Ascending aorta (tissue), 2 donors: ENCODE data around the gene DBF4B. TPM values are rescaled to one million over a fixed set of nuclear protein-coding genes. Genes with fewer than 3 reads are reported as not detected.

Experiments used
- DNase-seq, 2 donors: peaks; one replicate each; pipeline ENCODE4 v3.0.0-alpha.2; 2019; ENCODE audit warnings: low spot score in 2 of 2
- H3K27ac ChIP-seq, 2 donors: fragments of 200-600 bp; sonication (generic); one replicate each; pipeline ENCODE4 v1.5.1; 2016 to 2017; ENCODE audit warnings: mild to moderate bottlenecking in 1 of 2
- H3K27me3 ChIP-seq: fragments of 200-600 bp; sonication (generic); one replicate; pipeline ENCODE4 v1.5.1; 2017
- H3K36me3 ChIP-seq, 2 donors: fragments of 200-600 bp; sonication (generic); one replicate each; pipeline ENCODE4 v1.5.1; 2016
- H3K4me1 ChIP-seq, 2 donors: fragments of 200-600 bp; sonication (generic); one replicate each; pipeline ENCODE4 v1.5.1; 2016 to 2017; ENCODE audit warnings: mild to moderate bottlenecking in 1 of 2
- H3K4me3 ChIP-seq, 2 donors: fragments of 200-600 bp; sonication (generic); one replicate each; pipeline ENCODE4 v1.5.1; 2016 to 2017; ENCODE audit warnings: mild to moderate bottlenecking in 1 of 2
- H3K9me3 ChIP-seq, 2 donors: fragments of 200-600 bp; sonication (generic); one replicate each; pipeline ENCODE4 v1.5.1; 2016
- intact Hi-C: fragments of 100-400 bp; cut with DNase I; formaldehyde crosslinking; loops from one replicate; pipeline ENCODE4 v1.15.1; 2023
- total RNA-seq: library from RNA; depleted of rRNA; stranded (reverse); fragments of >200 nt; gene quantifications from one replicate; pipeline ENCODE4 v1.1.0, GENCODE V29; 2016
- TF ChIP-seq, protein P1 (sequence below), 3 experiments: fragments of 200-600 bp in 2 of 3; fragments of 450-650 bp in 1 of 3; sonication (generic) in 2 of 3; IDR thresholded peaks; one replicate each; pipeline ENCODE4 v1.5.1; 2016 to 2019; ENCODE audit warnings: antibody characterized with exemption in 3 of 3, mild to moderate bottlenecking in 1 of 3, moderate library complexity in 1 of 3

The DBF4B gene
- total RNA-seq, 1 donor from 2014 or later = 9.7 TPM

DNA sequence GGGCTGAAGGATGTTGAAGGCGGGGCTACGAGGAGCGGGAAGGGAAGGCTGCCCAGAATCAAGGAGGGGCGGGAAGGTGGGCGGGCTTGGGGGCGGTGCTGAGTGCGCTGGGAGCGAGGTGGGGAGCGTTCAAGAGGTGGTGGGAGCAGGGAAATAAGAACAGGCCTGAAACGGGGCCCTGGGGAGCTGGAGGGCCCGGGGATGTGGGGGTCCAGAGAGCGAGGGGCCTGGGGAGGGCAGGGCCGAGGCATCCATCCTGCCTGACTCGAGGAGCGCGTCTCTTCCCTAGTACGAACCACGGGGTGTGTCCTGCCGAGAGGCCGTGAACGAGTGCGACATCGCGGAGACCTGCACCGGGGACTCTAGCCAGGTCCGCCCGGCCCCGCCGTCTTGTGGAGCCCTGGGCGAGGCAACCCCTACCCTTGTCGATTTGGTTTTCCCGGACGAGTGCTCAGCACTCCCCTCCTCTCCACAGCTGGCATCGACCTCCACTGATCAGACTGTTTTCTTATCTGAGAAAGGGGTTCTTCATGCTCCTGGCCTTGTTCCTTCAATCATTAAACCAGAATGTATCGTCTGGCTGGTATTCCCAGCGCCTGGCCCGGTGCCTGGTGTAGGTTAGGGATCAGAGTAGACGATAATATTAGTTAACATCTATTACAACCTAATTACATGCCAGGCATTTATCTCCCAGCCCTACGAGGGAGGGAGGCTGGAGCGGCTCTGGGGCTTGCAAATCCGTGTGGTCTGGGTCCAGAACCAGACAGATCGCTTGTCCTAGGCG is 67.6 kb downstream of the DBF4B start:
- peak overlapping the region; percentile 54 to 73 for H3K4me3 ChIP-seq
- peak overlapping the region; percentile 17 to 27 for H3K27ac ChIP-seq
- H3K9me3 ChIP-seq = no peaks in the 10 kb centered on the region
- TF ChIP-seq, protein P1, sequence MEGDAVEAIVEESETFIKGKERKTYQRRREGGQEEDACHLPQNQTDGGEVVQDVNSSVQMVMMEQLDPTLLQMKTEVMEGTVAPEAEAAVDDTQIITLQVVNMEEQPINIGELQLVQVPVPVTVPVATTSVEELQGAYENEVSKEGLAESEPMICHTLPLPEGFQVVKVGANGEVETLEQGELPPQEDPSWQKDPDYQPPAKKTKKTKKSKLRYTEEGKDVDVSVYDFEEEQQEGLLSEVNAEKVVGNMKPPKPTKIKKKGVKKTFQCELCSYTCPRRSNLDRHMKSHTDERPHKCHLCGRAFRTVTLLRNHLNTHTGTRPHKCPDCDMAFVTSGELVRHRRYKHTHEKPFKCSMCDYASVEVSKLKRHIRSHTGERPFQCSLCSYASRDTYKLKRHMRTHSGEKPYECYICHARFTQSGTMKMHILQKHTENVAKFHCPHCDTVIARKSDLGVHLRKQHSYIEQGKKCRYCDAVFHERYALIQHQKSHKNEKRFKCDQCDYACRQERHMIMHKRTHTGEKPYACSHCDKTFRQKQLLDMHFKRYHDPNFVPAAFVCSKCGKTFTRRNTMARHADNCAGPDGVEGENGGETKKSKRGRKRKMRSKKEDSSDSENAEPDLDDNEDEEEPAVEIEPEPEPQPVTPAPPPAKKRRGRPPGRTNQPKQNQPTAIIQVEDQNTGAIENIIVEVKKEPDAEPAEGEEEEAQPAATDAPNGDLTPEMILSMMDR (IDR thresholded peaks at IDR 0.05) = no peak
- H3K27me3 ChIP-seq = no peaks in the 10 kb centered on the region
- peak in 1 of 2 donors; percentile 76 for DNase-seq
- no peaks in the 10 kb centered on the region for H3K36me3 ChIP-seq
- intact Hi-C loops = loop anchor here (1.0 kb wide), 4 partner anchors 89 to 357 kb away; partner anchors contain the start of gene EFTUD2
- peaks cover 10 to 14% of the 10 kb centered on the region in 2 donors for H3K4me1 ChIP-seq

DNA sequence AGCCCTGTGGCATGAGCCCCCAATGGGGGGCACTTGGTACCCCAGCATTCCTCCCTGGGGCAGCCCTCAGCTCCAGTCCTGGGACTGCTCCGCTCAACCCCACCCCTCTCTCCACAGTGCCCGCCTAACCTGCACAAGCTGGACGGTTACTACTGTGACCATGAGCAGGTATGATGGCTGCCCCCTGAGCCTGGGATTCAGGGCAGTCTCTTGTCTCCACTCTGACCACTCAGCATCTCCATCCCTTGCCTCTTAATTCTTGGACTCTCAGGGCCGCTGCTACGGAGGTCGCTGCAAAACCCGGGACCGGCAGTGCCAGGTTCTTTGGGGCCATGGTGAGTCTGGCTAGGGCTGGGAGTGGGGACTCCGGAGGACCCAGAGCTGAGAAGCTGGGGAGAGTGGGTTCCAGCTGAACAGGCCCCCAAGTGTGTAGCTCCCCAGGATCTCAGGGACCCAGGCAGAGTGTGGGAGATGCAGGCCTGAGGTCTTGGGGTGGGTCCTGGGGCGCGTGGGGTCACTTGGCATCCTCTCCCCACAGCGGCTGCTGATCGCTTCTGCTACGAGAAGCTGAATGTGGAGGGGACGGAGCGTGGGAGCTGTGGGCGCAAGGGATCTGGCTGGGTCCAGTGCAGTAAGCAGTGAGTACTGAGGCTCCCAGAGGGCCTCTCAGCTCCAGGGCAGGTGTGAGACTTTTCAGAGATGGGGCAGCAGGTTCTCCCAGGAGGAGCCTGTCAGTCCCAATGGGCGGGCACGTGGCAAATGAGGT is 68.3 kb downstream of the DBF4B start:
- TF ChIP-seq, protein P1 (IDR thresholded peaks at IDR 0.05) = no peak
- Histone ChIP-seq H3K27me3 (no peaks in the 10 kb centered on the region), H3K36me3 (no peaks in the 10 kb centered on the region), H3K27ac (no peak overlapping the region), H3K4me1 (peaks cover 10 to 14% of the 10 kb centered on the region in 2 donors), H3K9me3 (no peaks in the 10 kb centered on the region), H3K4me3 (peak overlapping the region in 1 of 2 donors; percentile 73)
- DNase-seq = no peak
- intact Hi-C loops = no loop called here

DNA sequence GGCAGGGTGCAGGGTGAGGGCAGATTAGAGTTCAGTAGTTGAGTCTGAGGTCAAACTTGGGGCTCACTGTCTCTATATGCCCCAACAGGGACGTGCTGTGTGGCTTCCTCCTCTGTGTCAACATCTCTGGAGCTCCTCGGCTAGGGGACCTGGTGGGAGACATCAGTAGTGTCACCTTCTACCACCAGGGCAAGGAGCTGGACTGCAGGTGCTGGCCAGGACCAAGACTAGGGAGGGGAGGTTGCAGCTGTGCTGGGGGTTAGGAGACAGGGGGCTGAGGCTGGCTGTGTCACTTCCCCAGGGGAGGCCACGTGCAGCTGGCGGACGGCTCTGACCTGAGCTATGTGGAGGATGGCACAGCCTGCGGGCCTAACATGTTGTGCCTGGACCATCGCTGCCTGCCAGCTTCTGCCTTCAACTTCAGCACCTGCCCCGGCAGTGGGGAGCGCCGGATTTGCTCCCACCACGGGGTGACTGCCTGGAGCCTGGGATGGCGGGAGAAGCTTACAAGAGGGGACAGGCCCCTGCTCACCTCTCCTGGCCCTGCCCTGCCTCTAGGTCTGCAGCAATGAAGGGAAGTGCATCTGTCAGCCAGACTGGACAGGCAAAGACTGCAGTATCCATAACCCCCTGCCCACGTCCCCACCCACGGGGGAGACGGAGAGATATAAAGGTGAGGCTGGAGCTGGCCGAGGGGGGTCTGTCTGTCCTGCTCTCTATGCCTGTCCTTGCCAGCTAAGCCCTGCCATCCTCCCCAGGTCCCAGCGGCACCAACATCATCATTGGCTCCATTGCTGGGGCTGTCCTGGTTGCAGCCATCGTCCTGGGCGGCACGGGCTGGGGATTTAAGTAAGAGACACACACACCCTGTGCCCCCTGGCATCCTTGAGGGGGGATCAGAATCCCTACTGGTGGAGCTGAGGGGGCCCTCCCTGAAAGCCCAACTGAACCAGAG is 69.2 kb downstream of the DBF4B start:
- no peaks in the 10 kb centered on the region for H3K27me3 ChIP-seq
- no peak overlapping the region for H3K4me3 ChIP-seq
- H3K9me3 ChIP-seq = no peaks in the 10 kb centered on the region
- H3K36me3 ChIP-seq = no peaks in the 10 kb centered on the region
- TF ChIP-seq, protein P1 (IDR thresholded peaks at IDR 0.05) = no peak
- peaks cover 14 to 16% of the 10 kb centered on the region in 2 donors for H3K4me1 ChIP-seq
- no peak overlapping the region for H3K27ac ChIP-seq
- intact Hi-C loops = loop anchor here (2.0 kb wide), 1 partner anchor 53 kb away; the partner anchor contains the start of gene GJC1
- DNase-seq = no peak

DNA sequence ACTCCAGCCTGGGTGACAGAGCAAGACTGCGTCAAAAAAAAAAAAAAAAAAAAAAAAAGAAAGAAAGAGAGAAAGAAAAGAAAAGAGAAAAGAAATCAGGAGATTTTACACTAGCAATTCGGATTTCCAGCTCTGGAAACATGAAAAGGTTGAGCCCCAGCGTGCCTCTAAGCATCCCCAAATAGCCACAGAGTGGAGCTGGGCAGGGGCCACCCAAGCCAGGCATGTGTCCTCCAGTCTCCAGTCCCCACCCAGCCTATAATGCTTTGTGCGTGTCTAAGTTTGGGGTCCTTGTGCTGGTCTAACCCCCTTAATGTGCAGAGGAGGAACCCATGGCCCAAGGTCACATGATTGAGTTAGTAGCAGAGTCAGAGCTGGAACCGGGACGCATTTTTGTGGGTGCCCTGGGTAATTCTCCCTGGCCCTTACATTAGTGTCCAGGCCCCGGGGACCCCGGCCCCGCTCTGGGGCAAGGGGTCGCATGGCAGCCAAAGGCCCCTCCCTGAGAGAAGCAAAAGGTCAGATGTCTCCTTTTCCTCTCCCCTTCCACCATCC is 70.3 kb downstream of the DBF4B start:
- intact Hi-C loops = loop anchor here (1.0 to 2.0 kb wide), 2 partner anchors 52 to 87 kb away; partner anchors contain the start of gene GJC1
- TF ChIP-seq, protein P1 (IDR thresholded peaks at IDR 0.05) = no peak
- peak overlapping the region; percentile 36 to 57 for H3K4me3 ChIP-seq

More for the DNA sequence above, 70.3 kb downstream of the DBF4B start:
- DNase-seq = no peak
- Histone ChIP-seq H3K4me1 (peaks cover 14 to 16% of the 10 kb centered on the region in 2 donors), H3K27ac (no peak overlapping the region), H3K36me3 (no peaks in the 10 kb centered on the region), H3K9me3 (no peaks in the 10 kb centered on the region), H3K27me3 (no peaks in the 10 kb centered on the region)
